T-helper 17 cell (primary cell): ENCODE data around the gene NT5DC2. TPM values are rescaled to one million over a fixed set of nuclear protein-coding genes. Genes with fewer than 3 reads are reported as not detected.

ENCODE experiments used
- ATAC-seq: fragments of 150-1000 bp; cut with Tn5 transposase; 2 replicates; pipeline ENCODE4 v1.10.0; 2021; ENCODE audit warnings: mild to moderate bottlenecking, moderate library complexity
- DNase-seq, 3 donors: peaks; one replicate each; pipeline versions ENCODE4 v3.0.0 to v3.0.0-alpha.2; 2020 to 2021
- H3K9me3 ChIP-seq: one replicate; pipeline ENCODE4 v1.7.0; 2013; ENCODE audit warnings: low read length, mild to moderate bottlenecking; ENCODE audit not compliant: control insufficient read depth, poor library complexity, severe bottlenecking
- H3K27ac Mint-ChIP-seq: one replicate; pipeline ENCODE4 v1.8.0; 2022; ENCODE audit warnings: mild to moderate bottlenecking, moderate library complexity, mixed read lengths
- H3K27me3 Mint-ChIP-seq: one replicate; pipeline ENCODE4 v1.8.0; 2022; ENCODE audit warnings: mixed read lengths
- H3K36me3 Mint-ChIP-seq: one replicate; pipeline ENCODE4 v1.8.0; 2022; ENCODE audit warnings: low read depth, mixed read lengths
- H3K4me1 Mint-ChIP-seq: one replicate; pipeline ENCODE4 v1.8.0; 2022; ENCODE audit warnings: mild to moderate bottlenecking, mixed read lengths
- H3K4me3 Mint-ChIP-seq: one replicate; pipeline ENCODE4 v1.8.0; 2022; ENCODE audit warnings: mild to moderate bottlenecking, moderate library complexity, mixed read lengths
- total RNA-seq, 4 donors: library from RNA in 2 of 4; stranded (reverse) in 2 of 4; gene quantifications; one replicate each; pipeline ENCODE4 v1.2.3 and lab custom pipeline; 2022 to 2026

Gene NT5DC2
- total RNA-seq: 1 to 10 TPM; 2.3 to 2.5 TPM
- total RNA-seq (lab: John Stamatoyannopoulos, UW): 2.3 to 10.8 reads per million in 2 donors

- DNase-seq: peak; percentile 40 to 69 (median 68)
- H3K9me3 ChIP-seq: no peaks in the 10 kb centered on the region
- ATAC-seq: peak; percentile 24
- H3K27ac Mint-ChIP-seq: peak within 1 kb of the TSS; percentile 70
- peaks cover 2% of the 10 kb centered on the region for H3K36me3 Mint-ChIP-seq
- peak within 1 kb of the TSS; percentile 81 for H3K4me3 Mint-ChIP-seq
- peaks cover 21% of the 10 kb centered on the region for H3K4me1 Mint-ChIP-seq
- H3K27me3 Mint-ChIP-seq: no peaks in the 10 kb centered on the region
Observed at GRCh38 chr3:52533623-52534280, at the start of gene NT5DC2. Gene NT5DC2, minus strand, starts transcription at chr3:52533857. Its CDS starts 120 bp downstream, at chr3:52533737.

- peaks cover 14% of the 10 kb centered on the region for H3K36me3 Mint-ChIP-seq
- H3K27ac Mint-ChIP-seq: no peak overlapping the region
- H3K27me3 Mint-ChIP-seq: no peaks in the 10 kb centered on the region
- peaks cover 4% of the 10 kb centered on the region for H3K4me1 Mint-ChIP-seq
- DNase-seq (no peak), ATAC-seq (no peak)
- no peaks in the 10 kb centered on the region for H3K9me3 ChIP-seq
- no peak overlapping the region for H3K4me3 Mint-ChIP-seq
Observed at GRCh38 chr3:52574056-52574965, 40.7 kb upstream of the NT5DC2 start.

- ATAC-seq (no peak), DNase-seq (no peak)
- Mint-ChIP-seq H3K27me3 (no peaks in the 10 kb centered on the region), H3K36me3 (peaks cover 5% of the 10 kb centered on the region), H3K4me1 (peaks cover 2% of the 10 kb centered on the region), H3K27ac (no peak overlapping the region), H3K4me3 (no peak overlapping the region)
- H3K9me3 ChIP-seq: no peaks in the 10 kb centered on the region
Observed at GRCh38 chr3:52572221-52572620, 38.6 kb upstream of the NT5DC2 start.

- no peaks in the 10 kb centered on the region for H3K9me3 ChIP-seq
- no peak overlapping the region for H3K4me3 Mint-ChIP-seq
- peaks cover 2% of the 10 kb centered on the region for H3K4me1 Mint-ChIP-seq
- DNase-seq (no peak), ATAC-seq (no peak)
- H3K27ac Mint-ChIP-seq: no peak overlapping the region
- H3K36me3 Mint-ChIP-seq: peaks cover 5% of the 10 kb centered on the region
- no peaks in the 10 kb centered on the region for H3K27me3 Mint-ChIP-seq
Observed at GRCh38 chr3:52570076-52570475, 36.4 kb upstream of the NT5DC2 start.

- Mint-ChIP-seq H3K27ac (peak overlapping the region; percentile 84), H3K4me1 (peaks cover 2% of the 10 kb centered on the region), H3K4me3 (no peak overlapping the region), H3K36me3 (peaks cover 3% of the 10 kb centered on the region), H3K27me3 (no peaks in the 10 kb centered on the region)
- DNase-seq (no peak), ATAC-seq (no peak)
- H3K9me3 ChIP-seq: no peaks in the 10 kb centered on the region
Observed at GRCh38 chr3:52568069-52568468, 34.4 kb upstream of the NT5DC2 start.

- Mint-ChIP-seq H3K4me1 (peaks cover 10% of the 10 kb centered on the region), H3K36me3 (peaks cover 3% of the 10 kb centered on the region), H3K27me3 (no peaks in the 10 kb centered on the region), H3K4me3 (no peak overlapping the region), H3K27ac (no peak overlapping the region)
- no peaks in the 10 kb centered on the region for H3K9me3 ChIP-seq
- no peak for DNase-seq
- ATAC-seq: no peak
Observed at GRCh38 chr3:52563984-52564383, 30.3 kb upstream of the NT5DC2 start.

GRCh38 chr3:52561028-52561747 is 27.5 kb upstream of the NT5DC2 start:
- H3K4me3 Mint-ChIP-seq: no peak overlapping the region
- H3K9me3 ChIP-seq: no peaks in the 10 kb centered on the region
- peaks cover 7% of the 10 kb centered on the region for H3K4me1 Mint-ChIP-seq
- H3K27me3 Mint-ChIP-seq: no peaks in the 10 kb centered on the region
- ATAC-seq (no peak), DNase-seq (no peak)
- no peak overlapping the region for H3K27ac Mint-ChIP-seq
- H3K36me3 Mint-ChIP-seq: no peaks in the 10 kb centered on the region

- Mint-ChIP-seq H3K4me3 (no peak overlapping the region), H3K27ac (peak overlapping the region; percentile 24), H3K4me1 (peaks cover 7% of the 10 kb centered on the region), H3K36me3 (peaks cover 2% of the 10 kb centered on the region), H3K27me3 (no peaks in the 10 kb centered on the region)
- ATAC-seq: no peak
- no peaks in the 10 kb centered on the region for H3K9me3 ChIP-seq
- no peak for DNase-seq
Observed at GRCh38 chr3:52558436-52558835, 24.8 kb upstream of the NT5DC2 start.

- ATAC-seq: no peak
- Mint-ChIP-seq H3K4me1 (peaks cover 7% of the 10 kb centered on the region), H3K36me3 (peaks cover 2% of the 10 kb centered on the region), H3K27ac (peak overlapping the region; percentile 21), H3K4me3 (no peak overlapping the region), H3K27me3 (no peaks in the 10 kb centered on the region)
- H3K9me3 ChIP-seq: no peaks in the 10 kb centered on the region
- no peak for DNase-seq
Observed at GRCh38 chr3:52557011-52557960, 23.6 kb upstream of the NT5DC2 start.

GRCh38 chr3:52555056-52555455 is 21.4 kb upstream of the NT5DC2 start:
- H3K4me1 Mint-ChIP-seq: peaks cover 6% of the 10 kb centered on the region
- no peaks in the 10 kb centered on the region for H3K27me3 Mint-ChIP-seq
- no peak overlapping the region for H3K4me3 Mint-ChIP-seq
- H3K36me3 Mint-ChIP-seq: peaks cover 2% of the 10 kb centered on the region
- H3K9me3 ChIP-seq: no peaks in the 10 kb centered on the region
- H3K27ac Mint-ChIP-seq: no peak overlapping the region
- no peak for ATAC-seq
- DNase-seq: no peak

- no peaks in the 10 kb centered on the region for H3K9me3 ChIP-seq
- ATAC-seq: no peak
- Mint-ChIP-seq H3K36me3 (peaks cover 2% of the 10 kb centered on the region), H3K27ac (no peak overlapping the region), H3K27me3 (no peaks in the 10 kb centered on the region), H3K4me3 (no peak overlapping the region), H3K4me1 (peaks cover 1% of the 10 kb centered on the region)
- DNase-seq: no peak
Observed at GRCh38 chr3:52554026-52554755, 20.5 kb upstream of the NT5DC2 start.

- no peak overlapping the region for H3K27ac Mint-ChIP-seq
- H3K36me3 Mint-ChIP-seq: peaks cover 2% of the 10 kb centered on the region
- no peaks in the 10 kb centered on the region for H3K4me1 Mint-ChIP-seq
- H3K27me3 Mint-ChIP-seq: no peaks in the 10 kb centered on the region
- peak overlapping the region; percentile 45 for H3K4me3 Mint-ChIP-seq
- no peak for DNase-seq
- no peak for ATAC-seq
- no peaks in the 10 kb centered on the region for H3K9me3 ChIP-seq
Observed at GRCh38 chr3:52552089-52552488, 18.4 kb upstream of the NT5DC2 start.
